ENCODE data around the gene ASIC4. TPM values are rescaled to one million over a fixed set of nuclear protein-coding genes. Genes with fewer than 3 reads are reported as not detected.

Gene ASIC4
- total and polyA plus RNA-seq, 9 of the 15 experiments (the other 6 are each of a cell fraction or from before 2014, with no cell fraction given): 0.07 to 19.2 (median 4.8) TPM

GRCh38 chr2:219495531-219496122 lies 18.7 kb upstream of the ASIC4 start (continued):
- no peak for TF ChIP-seq ZNF280B (CRISPR knock-in tag; IDR thresholded peaks at IDR 0.05)
- TF ChIP-seq VEZF1 (CRISPR knock-in tag; IDR thresholded peaks at IDR 0.05): peak; percentile 63; the same call in 1 of the 2 replicates
- no peak for TF ChIP-seq DLX4 (CRISPR knock-in tag; IDR thresholded peaks at IDR 0.05)
- peak; percentile 82 for TF ChIP-seq REST (IDR thresholded peaks at IDR 0.05; ENCODE audit: borderline replicate concordance)
- no peak for TF ChIP-seq REST (CRISPR knock-in tag; IDR thresholded peaks at IDR 0.05; ENCODE audit: low read depth)
- TF ChIP-seq TFAP4 (CRISPR knock-in tag; IDR thresholded peaks at IDR 0.05; ENCODE audit: borderline replicate concordance): peak; percentile 50; the same call in 1 of the 2 replicates
- TF ChIP-seq CREM (IDR thresholded peaks at IDR 0.05; ENCODE audit: low read depth): peak; percentile 16; the same call in 1 of the 2 replicates

All from K562 (cell line).